H9 (cell line): ENCODE results near the gene HOOK2. TPM values are rescaled to one million over a fixed set of nuclear protein-coding genes. Genes with fewer than 3 reads are reported as not detected.

Experiments
- DNase-seq: peaks from one replicate; pipeline ENCODE4 v3.0.0-alpha.2; 2017
- H2AFZ ChIP-seq: one replicate; pipeline ENCODE4 v1.6.1; 2013; ENCODE audit warnings: mild to moderate bottlenecking, low read length, control low read depth, moderate library complexity
- H2AK5ac ChIP-seq: 2 replicates; pipeline ENCODE4 v1.6.1; 2013; ENCODE audit warnings: low read length, control low read depth, mixed read lengths; ENCODE audit not compliant: insufficient read length
- H2BK120ac ChIP-seq: one replicate; pipeline ENCODE4 v1.6.1; 2013; ENCODE audit warnings: low read depth, mild to moderate bottlenecking, low read length, control low read depth, inconsistent platforms; ENCODE audit not compliant: poor library complexity, severe bottlenecking
- H2BK12ac ChIP-seq: 2 replicates; pipeline ENCODE4 v1.6.1; 2013; ENCODE audit warnings: low read length, control low read depth, mixed read lengths, low read depth; ENCODE audit not compliant: insufficient read length
- H2BK15ac ChIP-seq: 2 replicates; pipeline ENCODE4 v1.6.1; 2013; ENCODE audit warnings: low read depth, low read length, control low read depth
- H2BK20ac ChIP-seq: one replicate; pipeline ENCODE4 v1.6.1; 2013; ENCODE audit warnings: low read depth, mild to moderate bottlenecking, low read length, control low read depth, inconsistent platforms; ENCODE audit not compliant: poor library complexity, severe bottlenecking
- H2BK5ac ChIP-seq: 2 replicates; pipeline ENCODE4 v1.6.1; 2013; ENCODE audit warnings: low read length, control low read depth, mixed read lengths; ENCODE audit not compliant: insufficient read length
- H3K14ac ChIP-seq: 2 replicates; pipeline ENCODE4 v1.6.1; 2013; ENCODE audit warnings: low read length, control low read depth; ENCODE audit not compliant: insufficient read depth
- H3K18ac ChIP-seq: 2 replicates; pipeline ENCODE4 v1.6.1; 2013; ENCODE audit warnings: low read depth, mild to moderate bottlenecking, mixed read lengths, low read length, control low read depth; ENCODE audit not compliant: insufficient read length
- H3K23ac ChIP-seq: 2 replicates; pipeline ENCODE4 v1.6.1; 2013; ENCODE audit warnings: low read length, control low read depth, mixed read lengths, low read depth; ENCODE audit not compliant: insufficient read length
- H3K23me2 ChIP-seq: 2 replicates; pipeline ENCODE4 v1.6.1; 2013; ENCODE audit warnings: low read depth, mild to moderate bottlenecking, mixed read lengths, low read length, control low read depth; ENCODE audit not compliant: insufficient read length, poor library complexity, severe bottlenecking
- H3K27ac ChIP-seq: 2 replicates; pipeline ENCODE4 v1.5.1; 2013; ENCODE audit warnings: low read length, control low read depth, mixed read lengths, low read depth; ENCODE audit not compliant: insufficient read length
- H3K27me3 ChIP-seq: 2 replicates; pipeline ENCODE4 v1.6.1; 2013; ENCODE audit warnings: low read length, control low read depth, inconsistent platforms; ENCODE audit not compliant: insufficient read depth
- H3K4ac ChIP-seq: 2 replicates; pipeline ENCODE4 v1.6.1; 2013; ENCODE audit warnings: low read depth, mild to moderate bottlenecking, control low read depth, inconsistent platforms, low read length, moderate library complexity
- H3K4me1 ChIP-seq: 2 replicates; pipeline ENCODE4 v1.6.1; 2013; ENCODE audit warnings: low read length, control low read depth, inconsistent platforms; ENCODE audit not compliant: insufficient read depth
- H3K4me2 ChIP-seq: 2 replicates; pipeline ENCODE4 v1.6.1; 2013; ENCODE audit warnings: low read length, control low read depth, mixed read lengths; ENCODE audit not compliant: insufficient read length, insufficient read depth
- H3K56ac ChIP-seq: 2 replicates; pipeline ENCODE4 v1.6.1; 2013; ENCODE audit warnings: low read depth, mild to moderate bottlenecking, mixed read lengths, low read length, control low read depth; ENCODE audit not compliant: insufficient read length
- H3K79me1 ChIP-seq: 2 replicates; pipeline ENCODE4 v1.6.1; 2013; ENCODE audit warnings: low read depth, mild to moderate bottlenecking, moderate library complexity, low read length, control low read depth, inconsistent platforms; ENCODE audit not compliant: insufficient read depth, poor library complexity, severe bottlenecking
- H3K79me2 ChIP-seq: 2 replicates; pipeline ENCODE4 v1.6.1; 2013; ENCODE audit warnings: low read length, control low read depth, inconsistent platforms; ENCODE audit not compliant: insufficient read depth
- H3K9ac ChIP-seq: 2 replicates; pipeline ENCODE4 v1.6.1; 2013; ENCODE audit warnings: low read length, control low read depth, mixed read lengths; ENCODE audit not compliant: insufficient read length; ENCODE audit errors: extremely low read depth
- H3K9me3 ChIP-seq: one replicate; pipeline ENCODE4 v1.6.1; 2013; ENCODE audit warnings: low read depth, low read length, inconsistent platforms; ENCODE audit not compliant: control insufficient read depth
- H3T11ph ChIP-seq: one replicate; pipeline ENCODE4 v1.6.1; 2013; ENCODE audit warnings: mild to moderate bottlenecking, low read length, control low read depth, inconsistent platforms
- H4K20me1 ChIP-seq: one replicate; pipeline ENCODE4 v1.6.1; 2013; ENCODE audit not compliant: control insufficient read depth, insufficient read length, insufficient read depth
- H4K5ac ChIP-seq: 2 replicates; pipeline ENCODE4 v1.6.1; 2013; ENCODE audit warnings: low read depth, mild to moderate bottlenecking, mixed read lengths, low read length, control low read depth; ENCODE audit not compliant: insufficient read length
- H4K8ac ChIP-seq: replicated peaks from 2 replicates; pipeline ENCODE4 v1.6.1; 2013; ENCODE audit warnings: low read length, control low read depth, mixed read lengths, low read depth; ENCODE audit not compliant: insufficient read length
- H4K91ac ChIP-seq: 2 replicates; pipeline ENCODE4 v1.6.1; 2013; ENCODE audit warnings: low read depth, mild to moderate bottlenecking, moderate library complexity, mixed read lengths, low read length, control low read depth; ENCODE audit not compliant: insufficient read length
- H3K27ac Mint-ChIP-seq, 3 experiments: 2 replicates in 2 of 3; 3 replicates in 1 of 3; pipeline ENCODE4 v1.8.0; 2020 to 2021; ENCODE audit warnings: mixed read lengths in 3 of 3, mild to moderate bottlenecking in 1 of 3, moderate library complexity in 1 of 3
- H3K27me3 Mint-ChIP-seq: 2 replicates; pipeline ENCODE4 v1.8.0; 2021; ENCODE audit warnings: low read depth, mild to moderate bottlenecking, moderate library complexity, mixed read lengths
- H3K36me3 Mint-ChIP-seq, 3 experiments: 2 replicates in 2 of 3; 3 replicates in 1 of 3; pipeline ENCODE4 v1.8.0; 2020 to 2021; ENCODE audit warnings: low read depth in 3 of 3, mixed read lengths in 3 of 3; ENCODE audit not compliant: insufficient read depth in 1 of 3
- H3K4me1 Mint-ChIP-seq, 2 experiments: 2 replicates each; pipeline ENCODE4 v1.8.0; 2020; ENCODE audit warnings: mixed read lengths in 2 of 2
- H3K4me3 Mint-ChIP-seq, 2 experiments: 2 replicates in 1 of 2; 3 replicates in 1 of 2; pipeline ENCODE4 v1.8.0; 2020 to 2021; ENCODE audit warnings: mild to moderate bottlenecking in 2 of 2, mixed read lengths in 2 of 2, moderate library complexity in 1 of 2
- H3K9me3 Mint-ChIP-seq, 2 experiments: 2 replicates in 1 of 2; 3 replicates in 1 of 2; pipeline ENCODE4 v1.8.0; 2020; ENCODE audit warnings: mild to moderate bottlenecking in 2 of 2, mixed read lengths in 2 of 2, moderate library complexity in 1 of 2
- CTCF ChIP-seq: fragments of 200-600 bp; sonication (generic); conservative IDR thresholded peaks from 3 replicates; pipeline ENCODE4 v1.8.0; 2021; ENCODE audit warnings: antibody characterized with exemption, mild to moderate bottlenecking
- WGBS: extraction: QIAGEN DNeasy Blood & Tissue Kit; methylation state at CpG from one replicate; pipeline ENCODE4 v1.1.7; 2013; ENCODE audit warnings: missing lambda C conversion rate, low lambda C conversion rate, mixed read lengths; ENCODE audit not compliant: insufficient read length; ENCODE audit errors: extremely low coverage; 5-methylcytosine and 5-hydroxymethylcytosine counted together
- total RNA-seq: library from RNA; stranded (reverse); gene quantifications from 2 replicates; pipeline ENCODE4 v1.2.1, GENCODE V29; 2021

Gene HOOK2
- total RNA-seq, 1 experiment from 2014 or later, result 64.7 TPM

- no peak for DNase-seq
- no peaks in the 10 kb centered on the region for H4K20me1 ChIP-seq
- no CpG with 5 or more reads among the region's 59 CpGs for WGBS
Measured at GRCh38 chr19:12720851-12721655, 54.3 kb downstream of the HOOK2 start.

More at GRCh38 chr19:12720851-12721655, 54.3 kb downstream of the HOOK2 start:
- Histone ChIP-seq H2BK15ac (no peak overlapping the region), H2BK120ac (no peak overlapping the region), H3K4me1 (no peaks in the 10 kb centered on the region), H4K5ac (no peak overlapping the region), H3K18ac (no peak overlapping the region), H3K23me2 (peaks cover 22% of the 10 kb centered on the region), H3K79me1 (peaks cover 10% of the 10 kb centered on the region), H2AFZ (no peak overlapping the region), H3K27me3 (no peaks in the 10 kb centered on the region), H3K56ac (no peak overlapping the region), H2BK5ac (no peak overlapping the region), H4K91ac (no peak overlapping the region), H2AK5ac (no peak overlapping the region), H3K4ac (no peak overlapping the region), H3K4me2 (peak overlapping the region; percentile 66), H3K9ac (peak overlapping the region; percentile 83), H4K8ac (no peak overlapping the region), H3T11ph (no peak overlapping the region), H3K79me2 (peaks cover 26% of the 10 kb centered on the region; the same call in 1 of the 2 replicates), H3K9me3 (no peaks in the 10 kb centered on the region), H2BK12ac (no peak overlapping the region), H3K14ac (no peak overlapping the region), H3K27ac (no peak overlapping the region), H3K23ac (no peak overlapping the region), H2BK20ac (no peak overlapping the region)
- Mint-ChIP-seq H3K4me3 (peak overlapping the region; percentile 97), H3K27ac (peak overlapping the region; percentile 96 to 98 (median 98); a peak in 6 of 7 replicates), H3K27me3 (no peaks in the 10 kb centered on the region), H3K36me3 (peaks cover 33 to 46% (median 34%) of the 10 kb centered on the region in 3 experiments; a peak in 6 of 7 replicates), H3K9me3 (no peaks in the 10 kb centered on the region), H3K4me1 (peaks cover 15 to 18% of the 10 kb centered on the region in 2 experiments)
- no peak for TF ChIP-seq CTCF
